Posterior cingulate gyrus (tissue), 11 donors: Measurements from ENCODE around the gene AGO1.
"Not testable (repeated sequence)": the region's sequence is repeated elsewhere in the genome, so short reads cannot be mapped to it uniquely, and the experiment has no call there.

Source experiments
- DNase-seq, 10 donors: peaks; one replicate each; pipeline versions ENCODE4 v3.0.0 to v3.0.0-alpha.2; 2020 to 2021; ENCODE audit warnings: mixed read lengths in 3 of 10
- intact Hi-C: fragments of 100-400 bp; cut with DNase I; formaldehyde crosslinking; loops from one replicate; pipeline ENCODE4 v1.15.1; 2023

The AGO1 gene

GRCh38 chr1:35866991-35867390, 16.0 kb upstream of the AGO1 start:
- intact Hi-C loops, result no loop called here
- DNase-seq, result no peak

- DNase-seq, intact Hi-C loops: not testable (repeated sequence)
Measured at GRCh38 chr1:35869245-35869950, 13.6 kb upstream of the AGO1 start.

- intact Hi-C loops, result no loop called here
- DNase-seq, result no peak
Measured at GRCh38 chr1:35870651-35871309, 12.2 kb upstream of the AGO1 start.

DNA sequence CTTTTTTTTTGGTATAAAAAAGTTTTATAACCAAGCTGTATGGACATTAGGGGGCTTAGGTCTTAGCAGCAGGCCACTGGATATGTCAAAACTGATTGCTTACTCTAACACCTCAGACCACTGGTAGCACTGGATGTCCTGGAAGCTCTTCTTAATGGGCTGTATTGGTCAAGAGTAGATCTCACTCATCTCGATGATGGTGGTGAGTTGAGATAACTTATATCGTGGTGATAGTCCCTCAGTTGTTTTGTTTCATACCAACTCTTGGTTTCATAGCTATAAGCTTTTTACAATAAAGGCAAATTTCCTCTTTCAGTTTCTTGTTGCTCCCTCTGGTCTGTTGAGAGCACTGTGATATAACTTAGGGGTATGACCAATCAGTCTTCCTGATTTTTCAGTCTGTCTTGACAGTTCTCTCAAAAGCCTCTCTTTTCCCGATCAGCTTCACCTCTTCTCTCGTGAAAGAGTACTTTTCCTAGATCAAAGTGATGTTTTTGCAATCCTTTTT, 9.7 kb upstream of the AGO1 start:
- no peak for DNase-seq

GRCh38 chr1:35874115-35874514, 8.9 kb upstream of the AGO1 start:
- intact Hi-C loops, DNase-seq: not testable (repeated sequence)

More for the DNA sequence above, 9.7 kb upstream of the AGO1 start:
- intact Hi-C loops, result no loop called here

GRCh38 chr1:35876988-35877387, 6.0 kb upstream of the AGO1 start:
- intact Hi-C loops, result no loop called here
- no peak for DNase-seq

GRCh38 chr1:35881850-35882273, 1.1 kb upstream of the AGO1 start:
- DNase-seq, result no peak
- intact Hi-C loops, result loop anchor here (2.0 to 5.0 kb wide), 2 partner anchors 49 to 205 kb away; partner anchors contain the start of genes ADPRS and AGO3

- intact Hi-C loops, result loop anchor here (2.0 to 5.0 kb wide), 2 partner anchors 48 to 205 kb away; partner anchors contain the start of genes ADPRS and AGO3
- DNase-seq, result no peak
Measured at GRCh38 chr1:35882586-35882944, 444 bp upstream of the AGO1 start.

DNA sequence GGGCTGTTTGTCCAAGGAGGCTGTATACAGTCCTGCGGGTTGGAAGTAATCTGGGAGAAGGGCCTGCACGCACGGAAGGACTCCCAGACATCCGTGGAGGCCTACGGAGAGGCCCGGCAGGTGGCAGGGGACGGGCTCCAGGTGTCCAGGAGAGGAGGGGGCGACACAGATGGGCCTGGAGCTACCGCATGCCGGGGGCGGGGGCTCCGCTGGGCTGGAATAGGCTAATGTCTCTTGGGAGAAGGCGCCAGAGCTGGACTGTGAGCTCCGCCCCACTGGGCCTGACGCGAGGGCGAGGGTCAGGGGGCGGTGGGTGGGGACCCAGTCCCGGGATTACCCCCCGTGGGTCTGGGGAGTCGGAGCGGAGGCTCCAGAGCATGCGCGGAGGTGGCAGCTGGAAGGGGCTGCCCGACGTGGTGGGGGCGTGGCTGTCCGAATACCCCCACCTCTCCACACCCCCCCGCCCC, 659 bp downstream of the AGO1 start:
- intact Hi-C loops, result loop anchor here (2.0 to 5.0 kb wide), 2 partner anchors 47 to 204 kb away; partner anchors contain the start of genes ADPRS and AGO3

DNA sequence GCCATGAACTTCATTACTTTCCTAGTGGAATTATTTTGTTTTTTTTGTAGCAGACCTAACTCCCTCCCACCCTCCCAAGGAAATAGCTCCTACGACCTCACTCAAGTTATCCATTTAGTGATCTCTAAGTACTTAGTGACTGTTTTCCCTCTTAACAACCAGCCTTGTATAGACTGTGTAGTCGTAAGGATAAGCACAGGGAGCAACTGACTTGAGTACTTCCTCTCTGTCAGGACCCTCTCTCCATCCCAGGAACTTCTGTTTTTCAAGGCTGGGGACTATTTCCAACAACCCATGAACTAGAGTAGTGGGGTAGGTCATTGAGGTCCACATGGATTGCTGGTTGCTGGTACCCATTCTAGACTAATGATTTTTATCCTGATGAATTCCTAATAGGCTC, 1.9 kb downstream of the AGO1 start:
- intact Hi-C loops, result loop anchor here (5.0 kb wide), 1 partner anchor 202 kb away; the partner anchor contains the start of gene ADPRS
- DNase-seq, result no peak

More for the DNA sequence above, 659 bp downstream of the AGO1 start:
- DNase-seq, result peak in 7 of 10 donors; percentile 15 to 89 (median 31)

DNA sequence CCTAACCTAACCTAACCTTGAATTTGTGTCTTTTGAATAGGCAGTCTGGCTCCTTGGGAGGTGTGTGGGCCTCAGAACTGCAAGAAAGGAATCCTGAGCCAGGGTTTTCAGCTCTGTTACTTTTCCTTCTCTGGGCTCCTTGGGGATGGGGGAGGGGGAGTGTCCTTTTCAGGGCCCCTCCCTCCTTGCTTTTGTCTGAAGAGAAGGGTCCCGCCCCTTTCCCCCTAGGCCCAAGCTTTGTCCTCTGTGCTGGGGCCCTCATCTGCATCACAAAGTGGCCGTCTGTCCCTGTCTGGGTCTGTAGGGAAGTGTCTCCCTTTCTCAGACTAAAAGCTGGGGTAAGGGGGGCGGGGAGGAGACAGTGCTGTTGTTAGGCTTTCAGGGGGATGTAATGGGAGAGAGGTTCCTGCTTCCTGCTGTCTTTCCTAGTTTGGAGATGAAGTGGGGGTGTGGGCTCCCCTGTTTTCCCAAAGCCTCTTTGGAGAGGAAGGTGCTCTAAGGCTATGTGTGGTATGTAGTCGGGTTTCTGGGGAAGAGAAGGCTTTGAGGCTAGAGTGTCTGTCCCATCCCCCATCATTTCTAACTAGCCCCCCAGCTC, 3.1 kb downstream of the AGO1 start:
- no peak for DNase-seq
- intact Hi-C loops, result no loop called here

DNA sequence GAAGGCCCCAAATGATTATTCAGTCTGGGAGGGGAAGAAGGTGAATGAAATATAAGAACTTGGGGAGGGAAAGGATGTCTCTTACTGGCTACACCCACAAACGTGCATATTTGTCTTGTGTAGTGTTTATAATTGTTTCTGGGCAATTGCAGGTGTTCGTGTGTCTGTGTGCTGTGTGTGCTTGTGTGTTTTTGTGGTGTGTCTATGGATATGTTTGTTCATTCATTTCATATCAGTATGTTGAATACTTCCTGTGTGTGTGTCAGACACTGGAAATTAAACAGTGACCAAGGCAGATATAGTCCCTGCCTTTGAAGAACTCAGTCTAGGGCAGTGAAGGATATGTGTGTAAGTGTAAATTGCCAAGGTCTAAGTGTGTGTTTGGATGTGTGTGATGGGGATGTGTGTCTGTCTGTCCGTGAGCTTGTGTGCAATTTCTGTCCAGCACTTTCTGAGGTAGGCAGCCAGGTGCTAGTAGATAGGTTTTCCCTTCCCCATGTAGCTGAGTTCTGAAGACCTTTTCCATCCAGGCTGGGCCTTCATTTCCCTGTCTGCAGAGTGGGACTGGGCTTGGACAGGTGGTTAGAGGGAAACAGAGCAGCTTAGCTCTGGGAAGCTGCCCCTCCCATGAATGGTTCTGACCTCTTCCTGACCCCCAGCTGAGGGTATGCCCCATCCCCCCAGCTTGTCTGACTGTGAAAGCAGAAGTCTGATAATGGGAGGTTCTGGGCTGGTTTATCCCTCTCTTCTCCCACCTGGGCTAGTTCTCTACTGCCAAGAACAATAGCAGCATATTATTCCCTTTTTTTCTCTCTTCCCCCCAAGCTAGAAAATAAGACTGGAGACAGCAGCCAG, 3.8 kb downstream of the AGO1 start:
- DNase-seq, result no peak
- intact Hi-C loops, result no loop called here

GRCh38 chr1:35887508-35887907, 4.5 kb downstream of the AGO1 start:
- intact Hi-C loops, result no loop called here
- no peak for DNase-seq

DNA sequence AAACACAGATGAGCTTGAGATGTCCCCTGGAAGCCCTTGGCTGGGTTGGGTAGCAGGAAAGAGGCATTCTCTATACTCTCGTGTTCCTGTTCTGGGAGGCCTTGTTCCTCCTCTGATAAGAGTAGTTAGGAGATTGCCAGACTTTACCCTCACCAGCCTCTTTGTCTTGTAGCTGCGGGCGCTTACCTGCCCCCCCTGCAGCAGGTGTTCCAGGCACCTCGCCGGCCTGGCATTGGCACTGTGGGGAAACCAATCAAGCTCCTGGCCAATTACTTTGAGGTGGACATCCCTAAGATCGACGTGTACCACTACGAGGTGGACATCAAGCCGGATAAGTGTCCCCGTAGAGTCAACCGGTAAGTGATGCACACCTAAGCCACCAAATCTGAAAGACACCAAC, 5.2 kb downstream of the AGO1 start:
- intact Hi-C loops, result no loop called here
- DNase-seq, result no peak

DNA sequence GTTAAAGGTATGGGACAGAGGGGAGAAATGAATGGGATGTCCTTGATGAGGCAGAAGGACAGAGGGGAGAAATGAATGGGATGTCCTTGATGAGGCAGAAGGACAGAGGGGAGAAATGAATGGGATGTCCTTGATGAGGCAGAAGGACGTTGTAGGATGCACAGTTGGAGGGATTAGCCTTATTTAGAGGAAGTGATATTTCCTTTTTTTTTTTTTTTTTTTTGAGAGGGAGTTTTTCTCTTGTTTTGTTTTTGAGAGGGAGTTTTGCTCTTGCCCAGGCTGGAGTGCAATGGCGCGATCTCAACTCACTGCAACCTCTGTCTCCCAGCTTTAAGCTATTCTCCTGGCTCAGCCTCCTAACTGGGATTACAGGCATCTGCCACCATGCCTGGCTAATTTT, 6.0 kb downstream of the AGO1 start:
- DNase-seq, intact Hi-C loops: not testable (repeated sequence)

DNA sequence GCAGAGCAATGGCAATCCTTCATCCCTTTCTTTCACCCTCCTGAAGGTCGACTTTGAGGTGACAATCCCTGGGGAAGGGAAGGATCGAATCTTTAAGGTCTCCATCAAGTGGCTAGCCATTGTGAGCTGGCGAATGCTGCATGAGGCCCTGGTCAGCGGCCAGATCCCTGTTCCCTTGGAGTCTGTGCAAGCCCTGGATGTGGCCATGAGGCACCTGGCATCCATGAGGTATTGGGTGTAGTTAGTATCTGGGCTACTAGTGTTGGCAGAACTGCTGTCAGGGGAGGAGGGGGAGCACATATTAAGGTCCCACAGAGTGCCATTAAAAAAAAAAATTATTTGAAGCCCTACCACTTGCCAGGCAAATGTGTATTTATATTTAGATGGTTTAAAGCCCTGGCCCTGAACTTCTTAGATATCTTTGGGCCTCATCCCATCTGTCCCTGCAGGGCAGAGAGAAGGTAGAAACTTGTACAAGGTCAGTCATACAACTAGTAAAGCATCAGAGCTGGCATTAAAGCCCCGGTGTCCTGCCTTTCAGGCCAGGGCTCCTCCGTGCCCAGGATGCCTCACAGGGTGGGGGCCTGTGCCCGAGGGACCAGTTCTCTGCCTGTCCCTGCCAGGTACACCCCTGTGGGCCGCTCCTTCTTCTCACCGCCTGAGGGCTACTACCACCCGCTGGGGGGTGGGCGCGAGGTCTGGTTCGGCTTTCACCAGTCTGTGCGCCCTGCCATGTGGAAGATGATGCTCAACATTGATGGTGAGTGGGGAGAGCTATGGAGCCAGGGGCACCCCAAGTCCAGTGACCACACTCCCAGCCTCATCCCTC, 10.3 kb downstream of the AGO1 start:
- DNase-seq, result no peak
- intact Hi-C loops, result no loop called here

DNA sequence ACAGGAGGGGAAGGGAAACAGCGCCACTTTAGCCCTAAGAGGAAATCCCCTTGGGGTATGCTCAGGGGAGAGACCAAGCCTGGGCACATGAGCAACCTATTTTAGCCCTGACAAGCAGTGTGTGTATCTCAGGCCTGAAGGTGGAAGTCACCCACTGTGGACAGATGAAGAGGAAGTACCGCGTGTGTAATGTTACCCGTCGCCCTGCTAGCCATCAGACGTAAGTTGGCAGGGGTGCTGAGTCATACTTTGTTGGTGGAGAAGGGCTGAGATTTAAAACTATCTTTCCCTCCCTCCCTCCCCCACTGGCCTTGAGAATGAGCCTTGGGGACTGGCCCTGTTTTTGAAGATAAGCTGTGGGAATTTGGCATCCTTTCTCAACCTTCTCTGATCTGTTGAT, 11.2 kb downstream of the AGO1 start:
- no peak for DNase-seq
- intact Hi-C loops, result no loop called here

GRCh38 chr1:35894656-35895055, 11.6 kb downstream of the AGO1 start:
- no peak for DNase-seq
- intact Hi-C loops, result no loop called here

- no peak for DNase-seq
- intact Hi-C loops, result no loop called here
Measured at GRCh38 chr1:35899941-35900340, 16.9 kb downstream of the AGO1 start.
